Measurements from ENCODE around the gene PPIL6. TPM values are rescaled to one million over a fixed set of nuclear protein-coding genes. Genes with fewer than 3 reads are reported as not detected.

PPIL6 gene
- total RNA-seq, 2 experiments from 2014 or later: 0.17 to 0.53 TPM

Other genes starting within 250 kb of the PPIL6 start
- gene CD164, start 58.2 kb downstream of the PPIL6 start, total RNA-seq: 100 to 1,000 TPM; 250 to 252 TPM
- gene SMPD2, start 96 bp upstream of the PPIL6 start, total RNA-seq: 10 to 100 TPM; 15.6 to 16.6 TPM
- gene MICAL1, start 15.1 kb upstream of the PPIL6 start, total RNA-seq: 10 to 100 TPM; 80.4 to 81.5 TPM
- gene ZBTB24, start 42.6 kb upstream of the PPIL6 start, total RNA-seq: 10 to 100 TPM; 19.7 to 20.0 TPM

All from activated naive CD8-positive, alpha-beta T cell treated with anti-CD3 and anti-CD28 coated beads, Interleukin-2, amount 10 ng/mL, durations not matched to agents 7 days and 5 days (primary cell).